Medulla oblongata (tissue), 1 donor: ENCODE measurements around the gene NUP50.

Source experiments
- DNase-seq: peaks from one replicate; pipeline ENCODE4 v3.0.0-alpha.2; 2015; ENCODE audit errors: extremely low spot score

The NUP50 gene, protein sequence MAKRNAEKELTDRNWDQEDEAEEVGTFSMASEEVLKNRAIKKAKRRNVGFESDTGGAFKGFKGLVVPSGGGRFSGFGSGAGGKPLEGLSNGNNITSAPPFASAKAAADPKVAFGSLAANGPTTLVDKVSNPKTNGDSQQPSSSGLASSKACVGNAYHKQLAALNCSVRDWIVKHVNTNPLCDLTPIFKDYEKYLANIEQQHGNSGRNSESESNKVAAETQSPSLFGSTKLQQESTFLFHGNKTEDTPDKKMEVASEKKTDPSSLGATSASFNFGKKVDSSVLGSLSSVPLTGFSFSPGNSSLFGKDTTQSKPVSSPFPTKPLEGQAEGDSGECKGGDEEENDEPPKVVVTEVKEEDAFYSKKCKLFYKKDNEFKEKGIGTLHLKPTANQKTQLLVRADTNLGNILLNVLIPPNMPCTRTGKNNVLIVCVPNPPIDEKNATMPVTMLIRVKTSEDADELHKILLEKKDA

DNA sequence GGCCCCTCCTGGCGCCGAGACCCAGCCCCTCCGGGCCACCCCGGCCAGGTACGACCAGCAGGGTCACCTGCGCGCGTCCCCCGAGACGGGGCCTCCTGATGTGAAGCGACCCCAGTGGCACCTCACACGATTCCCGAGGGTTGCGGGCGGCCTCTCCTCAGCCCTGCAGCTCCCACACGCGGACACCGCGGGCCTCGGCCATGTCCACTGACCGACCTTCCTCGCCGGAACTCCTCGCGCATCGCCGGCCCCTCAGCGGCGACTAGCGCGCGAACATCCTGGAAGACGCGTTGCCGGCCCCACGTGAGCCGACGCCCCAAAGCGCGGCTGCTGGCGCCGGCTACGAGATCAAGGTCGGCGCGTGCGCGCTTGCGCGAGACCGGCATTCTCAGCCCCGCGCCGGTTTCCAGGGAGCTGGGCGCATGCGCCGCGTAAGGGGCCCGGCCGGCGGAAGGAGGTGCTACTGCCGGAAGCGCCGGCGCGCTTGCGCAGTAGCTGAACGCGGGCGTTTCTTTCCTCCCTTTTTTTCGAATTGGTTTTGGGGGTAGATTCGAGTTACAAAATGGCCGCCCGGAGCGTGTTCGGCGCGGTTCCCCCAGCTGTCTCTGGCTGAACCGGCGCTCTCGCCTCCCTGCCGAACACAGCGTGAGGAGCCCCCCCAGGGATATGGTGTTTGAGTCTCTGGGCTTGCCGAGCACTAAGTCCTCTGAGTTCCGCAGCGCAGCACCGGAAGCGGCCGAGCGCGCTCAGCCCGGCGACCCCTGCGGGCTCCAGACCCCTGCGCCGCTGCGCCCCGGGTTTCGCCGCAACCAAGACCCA, at the start of gene NUP50:
NUP50 (plus strand) TSS at position 475 of the 819 bp plus-strand sequence. CDS start 4,253 bp downstream, outside the sequence.
- DNase-seq: peak; percentile 94

DNA sequence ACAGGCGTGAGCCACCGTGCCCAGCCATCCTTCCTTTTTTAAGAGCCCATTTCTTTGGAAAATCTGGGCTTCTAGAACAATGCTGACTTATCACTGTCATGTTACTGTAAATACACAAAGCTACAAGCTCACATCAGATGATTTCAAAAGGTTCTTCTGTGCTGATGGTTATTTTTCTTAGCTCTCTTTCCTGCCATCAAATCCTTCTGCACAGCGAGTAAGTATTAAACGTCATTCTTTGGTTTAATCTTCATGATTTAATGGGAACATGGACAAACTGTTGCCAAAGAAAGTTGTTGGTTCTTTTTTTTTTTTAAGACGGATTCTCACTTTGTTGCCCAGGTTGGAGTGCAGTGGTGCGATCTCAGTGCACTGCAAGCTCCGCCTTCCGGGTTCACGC, 43.3 kb upstream of the NUP50 start:
- no peak for DNase-seq

DNA sequence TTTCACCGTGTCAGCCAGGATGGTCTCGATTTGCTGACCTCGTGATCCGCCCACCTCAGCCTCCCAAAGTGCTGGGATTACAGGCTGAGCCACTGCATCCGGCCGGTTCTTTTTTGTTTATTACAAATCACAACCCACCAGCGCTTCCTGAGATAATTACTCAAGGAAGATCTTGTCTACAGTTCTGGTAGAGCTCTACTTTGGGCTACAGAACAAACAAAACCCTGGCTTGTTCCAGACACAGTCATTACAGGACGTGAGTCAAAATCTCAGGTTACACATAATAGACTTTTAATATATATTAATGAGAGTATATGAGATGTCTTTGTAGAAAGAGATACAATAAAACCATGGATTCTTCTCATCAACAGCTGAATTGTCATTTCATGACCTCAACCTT, 42.8 kb upstream of the NUP50 start:
- no peak for DNase-seq

- DNase-seq: no peak
Measured at GRCh38 chr22:45124176-45124847, 39.4 kb upstream of the NUP50 start.

GRCh38 chr22:45125188-45125587, 38.5 kb upstream of the NUP50 start:
- DNase-seq: peak; percentile 9

GRCh38 chr22:45127866-45128265, 35.9 kb upstream of the NUP50 start:
- DNase-seq: no peak

DNA sequence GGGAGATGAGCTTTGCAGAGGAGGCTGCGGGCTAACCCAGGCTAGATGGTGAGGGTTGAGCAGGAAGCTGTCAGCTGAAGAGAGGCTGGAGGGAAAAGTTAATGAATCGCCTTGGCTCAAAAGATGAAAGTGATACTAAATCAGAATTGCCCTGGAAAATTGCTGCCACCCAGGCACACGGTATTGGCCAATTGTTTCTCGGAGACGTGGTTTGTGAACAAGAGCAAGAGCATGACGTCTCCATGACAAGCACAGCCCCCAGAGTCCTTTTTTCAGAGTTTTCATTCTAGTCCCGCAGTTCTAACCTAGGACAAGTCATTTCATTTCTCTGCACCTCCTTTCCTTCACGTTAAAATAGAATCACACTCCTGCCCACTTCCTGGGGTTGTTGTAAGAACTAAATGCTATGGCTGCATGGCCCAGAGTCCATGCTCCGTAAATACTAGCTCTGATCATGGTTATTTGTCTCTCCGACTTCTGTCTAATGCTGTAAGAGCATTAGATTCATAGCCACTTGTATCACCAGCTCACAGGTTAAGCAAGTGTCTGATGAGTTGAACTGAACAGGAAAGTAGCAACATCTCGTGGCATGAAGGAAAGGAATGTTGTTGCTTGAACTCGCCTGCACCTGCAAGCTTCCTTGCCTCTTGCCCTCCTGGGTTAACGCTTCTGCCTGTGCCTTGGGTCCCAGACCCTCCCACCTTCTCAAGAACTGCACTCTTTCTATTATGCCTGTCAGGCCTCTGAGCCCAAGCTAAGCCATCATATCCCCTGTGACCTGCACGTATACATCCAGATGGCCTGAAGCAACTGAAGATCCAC, 33.8 kb upstream of the NUP50 start:
- DNase-seq: no peak

DNA sequence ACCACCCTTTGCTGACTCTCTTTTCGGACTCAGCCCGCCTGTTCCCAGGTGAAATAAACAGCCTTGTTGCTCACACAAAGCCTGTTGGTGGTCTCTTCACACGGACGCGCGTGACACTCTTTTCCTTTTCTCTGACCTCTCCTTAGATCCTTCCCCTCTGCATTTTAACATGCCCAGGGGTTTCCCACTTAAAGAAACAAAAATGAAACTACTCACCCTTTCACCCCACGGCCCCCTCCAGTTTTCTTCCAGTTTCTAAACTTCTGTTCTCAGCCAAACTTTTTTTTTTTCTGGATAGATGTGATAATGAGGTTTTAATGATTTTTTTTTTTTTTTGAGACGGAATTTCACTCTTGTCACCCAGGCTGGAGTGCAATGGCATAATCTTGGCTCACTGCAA, 32.8 kb upstream of the NUP50 start:
- no peak for DNase-seq

GRCh38 chr22:45131749-45132148, 32.0 kb upstream of the NUP50 start:
- DNase-seq: peak; percentile 42

DNA sequence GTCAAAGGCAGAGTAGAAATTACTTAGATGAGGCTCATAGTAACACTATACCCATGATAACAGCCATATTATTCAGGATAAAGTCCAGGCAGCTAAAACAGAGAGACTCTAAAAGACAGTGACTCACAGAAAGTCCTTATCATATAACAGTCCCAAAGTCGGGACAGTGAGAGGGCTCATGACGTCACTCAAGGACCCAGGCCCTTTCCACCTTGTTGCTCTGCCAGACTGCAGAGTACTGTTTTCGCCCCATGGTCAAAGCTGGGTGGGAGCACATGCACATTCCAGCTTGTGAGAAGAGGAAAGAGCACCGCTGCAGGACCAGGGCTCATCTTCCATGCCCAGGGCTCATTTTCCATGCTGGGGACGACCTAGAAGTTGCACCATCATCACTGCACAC, 29.4 kb upstream of the NUP50 start:
- no peak for DNase-seq

DNA sequence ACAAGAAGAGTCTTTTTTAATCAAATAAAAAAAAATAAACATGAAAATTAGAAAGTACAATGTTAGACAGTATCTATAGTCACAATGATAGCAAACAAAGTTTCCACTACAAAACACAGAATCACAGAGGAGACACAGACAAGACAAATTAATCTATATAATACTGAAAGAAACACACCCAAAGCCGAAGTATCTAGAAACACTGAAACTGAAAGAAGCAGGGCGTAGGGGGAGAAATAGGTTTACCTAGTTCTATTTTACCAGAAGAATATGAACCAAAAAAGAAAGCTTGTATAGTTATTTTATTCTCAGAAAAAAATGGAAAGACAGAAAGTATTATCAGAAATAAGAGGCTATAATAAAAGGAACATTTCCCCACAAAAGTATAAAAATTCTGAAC, 27.1 kb upstream of the NUP50 start:
- no peak for DNase-seq

- DNase-seq: no peak
Measured at GRCh38 chr22:45139693-45140092, 24.0 kb upstream of the NUP50 start.

GRCh38 chr22:45142376-45142775, 21.3 kb upstream of the NUP50 start:
- DNase-seq: no peak

GRCh38 chr22:45144916-45145315, 18.8 kb upstream of the NUP50 start:
- no peak for DNase-seq

GRCh38 chr22:45149671-45150070, 14.1 kb upstream of the NUP50 start:
- no peak for DNase-seq

- no peak for DNase-seq
Measured at GRCh38 chr22:45150139-45150538, 13.6 kb upstream of the NUP50 start.

DNA sequence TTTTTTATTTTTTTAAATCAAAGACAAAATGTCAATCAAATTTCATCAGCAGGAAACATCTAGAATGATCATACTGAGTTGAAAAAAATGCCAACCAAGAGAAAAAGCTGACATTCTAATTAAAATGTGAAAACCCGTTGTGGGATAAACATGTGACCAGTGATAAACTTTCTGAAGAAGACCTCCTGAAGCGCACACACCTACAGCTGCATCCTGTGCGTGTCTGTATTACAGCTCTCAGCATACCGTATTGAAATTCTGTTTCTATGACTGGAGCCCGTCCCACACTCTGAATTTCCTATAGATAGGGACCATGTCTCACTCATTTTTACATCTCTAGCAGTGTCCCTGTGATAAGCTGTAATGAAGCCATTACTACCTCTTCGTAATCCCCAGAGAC, 12.2 kb upstream of the NUP50 start:
- no peak for DNase-seq

GRCh38 chr22:45154383-45154782, 9.3 kb upstream of the NUP50 start:
- no peak for DNase-seq

DNA sequence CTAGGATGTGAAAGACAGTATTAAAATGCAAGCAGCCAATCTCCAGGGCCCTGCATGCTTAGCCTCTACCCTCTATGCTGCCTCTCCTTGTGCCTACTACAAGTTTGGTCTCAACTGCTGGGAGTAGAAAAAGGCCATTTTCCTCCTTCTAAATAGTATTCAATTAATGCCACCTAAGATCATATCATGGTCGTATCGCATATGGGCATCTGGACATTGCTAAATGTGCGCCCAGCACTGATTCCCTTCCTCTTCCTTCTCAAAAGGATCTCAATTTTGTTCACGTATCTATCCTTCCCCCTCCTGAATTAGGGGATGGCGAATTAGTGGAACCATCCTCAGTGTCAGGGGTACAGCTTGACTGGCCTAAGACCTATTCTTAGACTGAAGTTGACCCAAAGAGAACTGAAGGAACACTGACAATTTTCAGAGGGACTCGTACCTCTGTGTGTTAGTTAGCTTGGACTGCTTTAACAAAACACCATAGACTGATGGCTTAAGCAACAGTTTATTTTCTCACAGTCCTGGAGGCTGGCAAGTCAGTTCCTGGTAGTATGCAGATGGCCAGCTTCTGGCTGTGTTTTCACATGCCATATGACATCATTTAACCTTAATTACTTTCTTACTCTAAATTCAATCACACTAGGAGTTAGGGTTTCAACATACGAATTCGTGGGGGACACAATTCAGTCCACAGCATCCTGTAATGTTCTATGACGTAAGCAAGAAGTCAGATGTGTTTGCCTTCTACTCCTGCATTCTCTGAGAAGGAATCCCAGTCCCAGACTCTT, 8.5 kb upstream of the NUP50 start:
- no peak for DNase-seq

DNA sequence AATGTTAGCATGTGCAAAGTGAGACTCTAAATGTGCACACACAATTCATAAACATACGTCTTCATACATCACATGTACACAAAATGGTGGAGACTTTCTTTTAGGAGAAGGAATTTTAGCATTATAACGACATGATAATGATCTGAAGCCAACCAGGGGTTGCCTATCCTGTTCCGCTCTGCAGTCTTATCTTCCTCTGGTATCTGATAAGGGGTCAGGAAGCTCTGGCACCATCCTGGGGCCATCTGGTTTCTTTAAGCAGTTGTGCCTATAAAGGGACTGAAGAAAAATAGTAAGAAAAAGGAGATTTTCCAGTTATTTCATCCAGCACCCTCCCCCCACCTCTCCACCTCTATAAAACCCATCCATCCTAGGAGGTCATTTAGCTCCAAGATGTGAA, 5.8 kb upstream of the NUP50 start:
- DNase-seq: no peak
